NCI-H2107 treated with DMSO at 0.1 percent for 48 hours (cell line): ENCODE data around the gene CCDC134.

Source experiments
- DNase-seq: peaks from one replicate; lab custom pipeline; 2025; ENCODE audit not compliant: unreplicated experiment; lab: John Stamatoyannopoulos, UW

CCDC134 gene

DNA sequence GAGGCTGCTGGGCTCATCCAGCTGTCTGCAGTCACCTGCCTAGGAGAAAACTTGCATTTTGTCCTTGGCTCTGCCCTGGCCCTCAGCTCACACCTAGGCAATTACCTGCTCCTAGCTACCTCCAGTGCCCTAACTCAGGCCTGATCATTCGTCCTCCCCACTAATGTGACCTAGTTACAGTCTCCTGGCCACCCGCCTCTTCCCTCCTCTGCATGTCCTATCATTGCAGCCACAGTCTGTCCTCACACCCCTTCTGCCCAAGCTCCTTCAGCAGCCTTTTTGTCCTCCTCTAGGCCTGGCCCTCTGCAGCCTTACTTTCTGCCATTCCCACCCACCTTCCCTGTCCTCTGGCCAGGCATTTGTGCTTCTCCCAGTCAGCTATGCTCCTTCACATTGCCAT, 17.7 kb upstream of the CCDC134 start:
- DNase-seq: no peak

DNA sequence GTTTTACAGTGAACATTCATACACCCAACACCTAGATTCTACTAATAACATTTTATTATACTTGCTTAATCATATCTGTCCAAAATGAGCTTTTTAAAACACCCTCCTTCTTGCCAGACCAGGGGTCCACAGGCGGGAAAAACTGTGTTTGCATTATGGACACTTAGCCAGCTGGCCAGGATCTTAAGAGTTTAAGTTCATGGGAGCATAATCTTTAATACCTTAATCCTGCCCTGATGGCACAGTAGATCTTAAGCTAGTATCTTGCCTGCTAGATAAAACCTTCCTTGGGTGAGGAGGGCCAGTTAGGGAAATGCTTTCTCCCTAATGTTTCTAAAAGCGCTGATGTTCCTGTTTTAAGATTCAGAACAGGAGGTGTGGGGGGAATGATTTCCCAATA, 13.1 kb upstream of the CCDC134 start:
- DNase-seq: no peak

DNA sequence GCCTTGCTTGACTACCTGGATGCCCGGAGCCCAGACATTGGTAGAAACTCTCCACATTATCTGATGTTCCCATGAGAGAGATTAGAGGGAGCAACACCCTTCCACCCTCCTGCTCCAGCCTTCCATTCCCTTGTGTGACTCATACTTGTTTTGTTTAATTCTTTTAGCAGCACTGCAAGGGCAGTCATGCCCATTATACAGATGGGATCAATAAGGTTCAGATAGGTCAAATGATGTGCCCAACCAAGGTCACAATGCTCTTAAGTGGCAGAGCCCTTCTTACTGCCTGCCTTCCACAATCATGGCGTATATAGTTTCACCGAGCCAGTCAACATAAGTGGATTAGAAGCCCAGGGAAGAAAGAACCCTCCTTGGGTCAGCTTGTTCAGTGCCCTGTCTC, 6.6 kb upstream of the CCDC134 start:
- no peak for DNase-seq

DNA sequence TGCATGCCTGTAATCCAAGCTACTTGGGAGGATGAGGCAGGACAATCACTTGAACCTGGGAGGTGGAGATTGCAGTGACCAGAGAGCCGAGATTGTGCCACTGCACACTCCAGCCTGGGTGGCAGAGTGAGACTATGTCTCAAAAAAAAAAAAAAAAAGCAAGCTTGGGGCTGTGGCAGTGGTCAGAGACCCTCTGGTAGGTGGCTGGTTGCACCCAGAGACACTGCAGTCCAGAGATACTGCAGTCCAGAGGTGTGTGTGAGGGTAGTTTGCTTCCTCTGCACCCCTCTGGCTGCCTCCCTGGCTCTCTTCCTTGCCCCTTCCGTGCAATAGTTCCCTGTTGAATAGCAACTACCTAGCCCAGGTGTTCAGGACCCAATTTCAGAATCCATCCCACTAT, 1.7 kb upstream of the CCDC134 start:
- no peak for DNase-seq

DNA sequence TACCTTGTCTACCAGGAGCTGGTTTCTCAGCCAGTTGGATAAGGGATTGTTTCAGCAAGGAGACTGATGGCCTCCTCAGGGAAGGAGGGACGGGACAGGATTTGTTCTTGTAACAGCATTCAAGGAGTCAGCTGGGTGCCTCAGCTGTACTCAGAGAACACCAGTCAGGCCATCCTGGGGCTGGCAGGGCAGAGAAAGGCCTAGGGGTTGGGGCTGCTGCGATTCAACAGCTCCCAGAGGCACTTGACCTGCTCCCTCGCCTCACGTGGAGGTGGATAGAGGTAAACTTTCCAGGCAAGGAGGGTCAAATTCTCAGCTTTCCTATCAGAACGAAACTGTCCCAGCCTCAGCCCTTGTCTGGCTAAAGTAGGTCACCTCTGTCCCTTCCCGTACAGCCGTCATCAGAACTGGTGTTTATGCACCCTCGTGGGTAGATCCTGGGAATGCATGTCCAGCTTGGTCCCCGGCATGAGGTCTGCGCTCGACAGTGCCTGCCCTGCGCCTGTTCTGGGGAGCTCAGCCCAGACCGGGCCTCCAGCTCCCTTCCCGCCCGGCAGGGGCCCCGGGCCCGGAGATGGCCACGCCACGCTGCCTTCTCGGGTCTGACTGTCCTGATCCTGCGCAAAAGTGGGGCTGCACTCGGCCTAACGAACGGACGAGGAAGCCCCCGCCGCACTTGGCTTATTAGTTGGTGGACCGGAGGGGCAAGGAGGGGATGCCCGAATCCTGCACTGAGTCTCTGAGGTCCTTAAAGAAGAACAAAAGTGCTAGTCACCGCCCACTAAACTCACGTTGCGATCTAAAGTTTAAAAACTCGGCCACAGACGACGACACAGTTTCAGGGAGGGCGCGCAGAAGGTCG, 762 bp upstream of the CCDC134 start:
- no peak for DNase-seq

DNA sequence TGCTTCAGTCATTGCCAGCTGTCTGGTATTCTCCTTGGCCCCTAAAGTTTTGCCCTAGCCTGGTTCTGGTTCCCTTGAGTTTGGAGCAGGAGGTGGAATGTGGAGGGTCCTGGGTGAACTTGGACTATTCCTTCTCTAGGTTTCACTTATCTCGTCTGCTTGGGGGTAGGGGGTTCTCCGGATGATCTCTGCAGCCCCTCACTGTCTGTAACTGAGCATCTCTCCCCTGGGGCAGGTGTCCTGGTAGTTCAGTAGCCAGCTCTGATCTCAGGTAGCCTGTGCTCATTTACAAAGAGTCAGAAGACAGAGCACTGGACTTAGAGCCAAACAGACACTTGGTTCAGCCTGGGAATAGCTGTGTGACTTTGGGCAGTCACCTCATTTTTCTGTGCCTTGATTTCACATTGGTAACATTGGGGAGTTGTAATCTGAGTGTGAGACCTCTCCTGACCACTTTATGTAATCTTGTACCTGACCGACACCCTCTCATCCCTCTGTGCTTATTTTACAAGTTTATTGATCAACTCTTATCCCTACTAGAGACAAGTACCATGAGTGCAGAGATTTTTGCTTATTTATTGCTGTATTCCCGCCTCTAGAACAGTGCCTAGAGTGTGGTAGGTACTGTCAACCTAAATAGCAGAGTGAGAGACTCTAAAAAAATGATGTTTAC, 804 bp downstream of the CCDC134 start:
- DNase-seq: peak; percentile 3

DNA sequence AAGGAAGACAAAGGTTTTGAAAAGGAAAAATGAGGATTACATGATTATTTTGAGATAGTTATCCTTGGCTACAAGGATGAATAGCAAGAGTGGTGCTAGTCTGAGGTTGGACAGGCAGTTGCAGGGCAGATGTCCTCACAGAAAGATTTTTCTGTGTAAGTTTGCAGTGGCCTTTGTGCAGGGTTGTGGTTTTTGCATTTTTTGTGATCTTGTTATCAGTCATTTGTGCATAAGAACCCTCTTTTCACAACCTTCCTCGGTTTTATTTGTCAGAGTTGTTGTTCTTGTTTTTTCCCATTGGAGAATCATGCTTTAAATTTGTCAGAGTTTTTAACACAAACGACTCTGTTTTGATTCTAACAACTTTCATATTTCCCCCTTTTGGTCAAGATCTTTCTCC, 1.4 kb downstream of the CCDC134 start:
- DNase-seq: no peak

DNA sequence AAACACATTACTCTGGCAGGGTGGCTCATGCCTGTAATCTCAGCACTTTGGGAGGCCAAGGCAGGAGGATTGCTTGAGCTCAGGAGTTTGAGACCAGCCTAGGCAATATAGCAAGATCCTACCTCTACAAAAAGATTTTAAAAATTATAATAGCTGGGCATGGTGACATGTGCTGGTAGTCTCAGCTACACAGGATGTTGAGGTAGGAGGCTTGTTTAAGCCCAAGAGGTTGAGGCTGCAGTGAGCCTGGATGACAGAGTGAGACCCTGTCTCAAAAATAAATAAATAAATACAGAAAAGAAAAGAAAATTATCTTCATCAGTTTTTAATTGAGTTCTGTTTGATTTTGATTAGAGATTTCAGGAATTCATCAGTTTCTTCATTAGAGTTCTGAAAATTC, 5.2 kb downstream of the CCDC134 start:
- no peak for DNase-seq

DNA sequence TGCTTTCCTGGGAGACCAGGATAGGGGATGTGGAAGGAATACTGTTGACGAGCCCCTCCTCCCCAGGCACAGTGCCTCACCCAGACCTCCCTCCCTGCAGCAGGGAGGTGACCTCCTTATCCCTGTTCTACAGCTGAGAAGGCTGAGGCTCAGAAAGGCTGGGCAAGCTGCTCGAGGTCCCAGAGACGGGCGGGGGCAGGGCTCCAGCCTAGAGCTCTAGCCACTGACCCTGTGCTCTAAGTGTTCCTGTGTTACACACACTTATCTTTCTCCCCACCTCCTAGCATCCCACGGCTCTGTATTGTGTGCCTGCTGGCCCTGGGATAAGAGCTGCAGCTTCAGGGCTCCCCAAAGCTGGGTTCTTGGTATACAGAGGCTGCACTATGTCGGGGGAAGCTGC, 7.9 kb downstream of the CCDC134 start:
- DNase-seq: no peak

DNA sequence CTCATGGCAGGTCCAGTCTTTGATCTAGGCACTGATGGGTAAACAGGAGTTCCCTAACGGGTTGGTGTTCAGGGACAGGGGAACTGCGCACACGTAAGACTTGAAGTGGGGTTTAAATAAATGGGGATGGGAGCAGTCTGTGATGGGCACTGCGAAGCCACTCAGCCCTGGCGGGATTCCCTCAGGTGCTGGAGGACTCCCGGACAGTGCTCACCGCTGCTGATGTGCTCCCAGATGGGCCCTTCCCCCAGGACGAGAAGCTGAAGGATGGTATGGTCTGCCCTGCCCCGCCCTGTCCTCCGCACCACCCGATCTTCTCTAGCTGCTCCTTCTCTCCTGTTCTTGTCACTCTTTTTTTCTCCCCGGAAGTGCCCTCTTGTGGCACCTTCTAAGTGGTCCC, 9.5 kb downstream of the CCDC134 start:
- DNase-seq: no peak

DNA sequence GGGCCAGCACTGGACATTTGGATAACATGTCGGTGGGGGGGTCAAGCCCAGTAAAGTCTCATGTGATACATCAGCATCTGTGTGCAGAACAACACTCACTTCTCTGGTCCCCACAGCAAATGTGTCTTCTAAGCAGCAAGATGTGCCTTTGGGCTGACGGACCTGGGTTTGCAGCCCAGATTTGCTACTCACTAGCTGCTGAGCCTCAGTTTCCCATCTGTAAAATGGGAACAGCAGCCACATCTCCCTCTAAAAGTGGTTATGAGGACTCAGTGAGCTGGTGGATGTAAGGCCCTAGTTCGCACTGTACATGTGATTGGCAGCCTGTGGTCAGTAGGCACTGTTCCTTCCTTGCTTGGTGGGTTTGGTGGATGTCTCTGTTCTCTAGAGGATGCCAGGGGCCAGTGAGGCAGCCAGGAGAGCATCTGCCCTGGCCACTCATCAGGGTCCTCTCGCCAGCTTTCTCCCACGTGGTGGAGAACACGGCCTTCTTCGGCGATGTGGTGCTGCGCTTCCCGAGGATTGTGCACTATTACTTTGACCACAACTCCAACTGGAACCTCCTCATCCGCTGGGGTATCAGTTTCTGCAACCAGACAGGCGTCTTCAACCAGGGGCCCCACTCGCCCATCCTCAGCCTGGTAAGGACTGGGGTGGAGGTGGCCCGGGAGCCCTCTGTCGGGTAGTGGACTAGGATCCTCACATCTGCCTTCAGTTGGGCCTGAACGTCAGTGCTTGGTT, 12.5 kb downstream of the CCDC134 start:
- DNase-seq: no peak

DNA sequence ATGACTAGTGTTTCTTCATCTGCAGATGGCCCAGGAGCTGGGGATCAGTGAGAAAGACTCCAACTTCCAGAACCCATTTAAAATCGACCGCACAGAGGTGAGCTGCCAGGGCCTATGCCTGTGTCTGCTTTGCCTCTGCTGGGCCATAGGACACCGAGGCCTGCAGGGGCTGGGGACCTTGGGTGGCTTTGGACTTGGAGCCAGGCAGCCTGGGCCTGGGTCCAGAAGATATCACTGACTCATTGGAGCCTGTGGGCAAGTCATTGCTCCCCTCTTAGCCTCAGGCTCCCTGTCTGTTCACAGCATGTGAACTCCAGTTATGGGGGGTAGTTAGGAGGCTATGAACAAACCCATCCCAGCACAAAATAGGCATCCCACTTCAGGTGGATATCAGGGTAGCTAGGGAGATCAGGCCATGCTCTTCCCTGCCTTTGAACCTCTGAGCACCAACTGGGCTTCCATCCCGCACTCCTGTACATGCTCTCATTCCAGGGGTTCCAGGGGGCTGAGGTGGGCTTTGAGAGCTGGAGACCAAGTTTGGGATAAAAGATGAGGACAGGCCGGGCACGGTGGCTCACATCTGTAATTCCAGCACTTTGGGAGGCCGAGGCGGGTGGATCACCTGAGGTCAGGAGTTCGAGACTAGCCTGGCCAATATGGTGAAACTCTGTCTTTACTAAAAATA, 13.4 kb downstream of the CCDC134 start:
- DNase-seq: no peak

DNA sequence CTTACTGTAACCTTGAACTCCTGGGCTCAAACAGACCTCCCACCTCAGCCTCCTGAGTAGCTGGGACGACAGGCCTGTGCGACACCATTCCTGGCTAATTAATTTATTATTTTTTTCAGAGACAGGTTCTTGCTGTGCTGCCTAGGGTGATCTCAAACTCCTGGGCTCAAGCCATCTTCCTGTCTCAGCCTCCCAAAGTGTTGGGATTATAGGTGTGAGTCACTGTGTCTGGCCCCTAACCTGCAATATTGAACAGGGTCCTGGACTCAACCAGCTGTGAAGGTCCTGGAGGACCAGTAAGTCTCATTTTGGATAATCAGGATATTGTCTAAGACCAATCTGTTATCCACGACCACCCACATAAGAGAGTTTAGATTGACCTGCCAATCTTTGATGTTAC, 15.2 kb downstream of the CCDC134 start:
- DNase-seq: no peak

DNA sequence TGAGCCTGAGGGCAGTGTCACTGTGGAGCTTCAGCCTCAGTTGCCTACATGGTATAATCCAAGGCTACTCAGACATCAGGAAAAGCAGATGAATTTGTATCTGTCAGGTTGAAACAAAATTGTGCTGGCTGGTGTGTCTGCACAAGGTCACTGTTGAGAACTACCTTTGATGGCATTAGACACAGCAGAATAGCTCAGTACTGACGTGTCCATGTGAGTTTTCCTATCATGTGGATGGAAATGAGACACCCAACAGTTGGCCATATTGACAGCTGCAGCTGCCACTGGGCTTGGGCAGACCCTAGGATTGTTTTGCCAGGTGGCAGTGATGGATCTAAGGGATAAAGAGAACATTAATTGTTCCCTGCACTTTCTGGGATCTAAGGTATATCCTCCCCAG, 15.8 kb downstream of the CCDC134 start:
- no peak for DNase-seq

DNA sequence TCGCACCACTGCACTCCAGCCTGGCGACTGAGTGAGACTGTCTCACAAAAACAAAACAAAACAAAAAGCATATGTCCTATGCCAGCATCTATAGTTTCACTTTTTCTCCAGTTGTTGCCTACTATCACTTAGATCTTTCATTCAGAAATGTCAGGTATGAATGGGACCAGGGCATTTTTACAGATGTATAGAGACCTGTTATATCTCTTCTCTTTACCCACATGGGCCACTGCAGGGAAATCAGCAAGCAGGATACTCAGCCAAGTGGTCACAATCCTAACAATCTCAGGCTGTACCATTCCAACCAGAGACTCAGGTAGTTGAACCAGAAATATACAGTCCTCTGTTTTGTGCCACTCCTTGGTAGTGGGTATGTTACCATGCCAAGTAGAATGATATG, 16.4 kb downstream of the CCDC134 start:
- no peak for DNase-seq

DNA sequence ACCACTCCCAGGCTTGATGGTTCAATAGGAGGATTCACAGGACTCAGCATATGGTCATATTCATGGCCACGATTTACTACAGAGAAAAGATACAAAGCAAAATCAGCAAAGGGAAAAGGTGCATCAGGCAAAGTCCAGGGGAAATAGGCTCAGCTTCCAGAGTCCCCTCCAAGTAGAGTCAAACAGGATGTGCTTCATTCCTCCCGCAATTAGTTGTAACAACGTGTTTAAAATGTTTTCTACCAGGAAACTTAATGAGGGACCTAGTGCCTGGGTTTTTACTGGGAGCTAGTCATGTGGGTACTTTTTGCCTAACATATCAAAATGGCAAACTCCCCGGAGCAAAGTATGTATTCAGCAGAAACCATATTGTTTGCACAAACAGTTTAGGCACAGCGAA, 17.5 kb downstream of the CCDC134 start:
- DNase-seq: no peak

DNA sequence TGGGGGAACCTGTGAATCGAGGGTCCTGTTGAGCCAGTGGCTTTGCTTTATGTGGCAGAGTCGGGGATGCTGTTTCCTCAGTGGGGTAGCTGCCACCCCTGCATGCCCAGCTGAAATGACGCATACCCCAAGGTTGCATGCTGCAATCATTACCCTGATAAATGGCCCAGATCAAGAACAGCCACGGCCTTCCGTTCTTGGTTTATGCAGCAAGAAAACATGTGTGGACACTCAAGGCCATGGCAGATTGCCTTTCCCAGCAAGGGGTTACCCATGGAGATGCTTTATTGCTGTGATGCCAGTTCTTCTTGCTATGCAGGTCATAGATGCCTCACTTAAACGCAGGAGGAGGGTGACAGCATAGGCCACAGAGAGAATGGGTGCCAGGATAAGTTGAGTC, 18.1 kb downstream of the CCDC134 start:
- DNase-seq: no peak

DNA sequence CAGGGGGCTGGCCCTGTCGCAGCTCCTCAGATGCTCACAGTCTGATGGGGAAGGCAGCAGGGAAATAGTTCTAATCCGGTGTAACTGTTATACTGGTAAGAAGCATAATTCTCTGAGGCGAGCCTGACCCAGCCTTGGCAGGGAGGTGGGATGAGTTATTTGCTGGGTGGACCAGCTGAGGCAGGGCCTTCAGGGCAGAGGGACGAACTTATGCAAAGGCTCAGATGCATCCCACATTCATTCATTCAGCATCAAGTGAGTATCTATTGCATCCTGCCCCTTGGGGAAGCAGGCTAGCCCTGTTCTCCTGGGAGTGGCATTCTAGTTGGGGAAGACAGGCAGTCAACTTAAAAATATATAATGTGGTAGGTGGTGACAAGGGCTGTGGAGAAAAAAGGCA, 18.8 kb downstream of the CCDC134 start:
- no peak for DNase-seq

DNA sequence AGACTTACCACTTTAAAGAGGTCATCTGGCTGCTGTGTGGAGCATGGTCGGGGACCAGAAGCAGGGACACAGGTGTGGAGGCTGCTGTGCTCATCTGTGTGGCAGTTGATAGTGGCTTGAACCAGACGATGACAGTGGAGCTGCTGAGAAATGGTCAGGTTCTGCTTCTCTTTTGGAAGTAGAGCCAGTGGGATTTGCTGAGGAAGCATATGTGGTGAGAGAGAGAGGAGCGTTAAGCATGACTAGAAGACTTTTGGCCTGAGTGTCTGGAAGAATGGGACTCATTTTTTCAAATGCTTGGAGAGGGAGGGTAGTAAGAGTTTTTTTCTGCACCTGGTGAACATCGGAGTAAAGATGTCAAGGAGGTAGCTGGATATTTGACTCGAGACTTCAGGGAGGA, 20.0 kb downstream of the CCDC134 start:
- DNase-seq: no peak

DNA sequence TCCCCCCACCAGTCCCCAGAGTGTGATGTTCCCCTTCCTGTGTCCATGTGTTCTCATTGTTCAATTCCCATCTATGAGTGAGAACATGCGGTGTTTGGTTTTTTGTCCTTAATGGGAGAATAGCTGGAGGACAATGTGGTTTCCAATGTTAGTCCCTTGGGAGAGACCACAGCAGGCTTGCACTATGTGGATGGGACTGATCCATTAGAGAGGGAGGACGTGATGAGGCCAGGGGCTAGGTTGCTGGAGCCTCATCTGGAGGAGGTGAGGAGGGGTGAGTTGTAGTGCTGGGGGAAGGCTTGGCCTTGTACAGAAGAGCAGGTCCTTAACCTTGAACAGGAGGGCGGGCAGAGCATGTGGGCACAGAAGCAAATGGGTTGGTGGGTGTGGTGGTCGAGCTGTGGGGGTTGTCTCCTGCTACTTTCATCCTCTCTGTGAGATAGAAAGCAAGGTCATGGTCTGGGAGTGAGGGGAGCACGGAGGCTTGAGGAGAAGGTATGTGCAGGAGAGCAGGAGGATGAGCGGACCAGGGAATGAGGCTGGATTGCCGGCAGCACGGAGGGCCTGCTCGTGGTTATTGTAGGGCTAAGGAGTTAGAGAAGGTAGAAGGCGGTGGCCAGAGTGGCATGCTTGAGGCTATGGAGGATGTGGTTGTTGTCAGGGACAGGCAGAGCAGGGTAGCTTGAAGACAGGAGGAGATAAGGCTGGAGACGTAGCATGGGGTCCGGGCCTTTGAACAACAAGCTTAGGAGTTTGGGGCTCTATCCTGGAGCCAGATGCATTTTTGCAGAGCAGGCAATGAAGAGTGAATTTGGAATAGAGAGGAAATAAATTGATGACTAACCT, 21.2 kb downstream of the CCDC134 start:
- DNase-seq: no peak
